H1 (cell line): ENCODE data around the gene UCP2. TPM values are rescaled to one million over a fixed set of nuclear protein-coding genes. Genes with fewer than 3 reads are reported as not detected.

Experiments used
- CTCF ChIA-PET: fragments of 300-600 bp; sonication (Branson Sonifier 250); formaldehyde crosslinking; loops from one replicate; lab custom pipeline; 2021; ENCODE audit not compliant: partially characterized antibody; lab: Charles Lee
- POLR2A ChIA-PET: fragments of 300-600 bp; sonication (Branson Sonifier 250); formaldehyde crosslinking; loops from one replicate; lab custom pipeline; 2021; ENCODE audit warnings: inconsistent platforms; ENCODE audit not compliant: partially characterized antibody; lab: Charles Lee
- DNase-seq, 2 experiments: peaks; one replicate each; pipeline versions ENCODE4 v3.0.0 to v3.0.0-alpha.2; 2010 to 2022; ENCODE audit warnings: low spot score in 2 of 2, low read depth in 1 of 2, mixed read lengths in 1 of 2
- FAIRE-seq: peaks from 2 replicates; lab custom pipeline; 2011; peaks lifted over from hg19 to GRCh38; lab: Jason Lieb, UNC
- H2AFZ ChIP-seq: 2 replicates; pipeline ENCODE4 v1.8.1; 2012; ENCODE audit warnings: low read length, inconsistent platforms
- H2AK5ac ChIP-seq: 2 replicates; pipeline ENCODE4 v1.6.1; 2013; ENCODE audit warnings: low read depth, low read length
- H2BK120ac ChIP-seq: replicated peaks from 2 replicates; pipeline ENCODE3; 2013; ENCODE audit warnings: low read depth, low read length, inconsistent platforms
- H2BK12ac ChIP-seq: 2 replicates; pipeline ENCODE4 v1.6.1; 2013; ENCODE audit warnings: low read depth, low read length
- H2BK15ac ChIP-seq: 2 replicates; pipeline ENCODE4 v1.6.1; 2013; ENCODE audit warnings: low read length
- H2BK20ac ChIP-seq: 2 replicates; pipeline ENCODE4 v1.6.1; 2013; ENCODE audit warnings: low read length
- H2BK5ac ChIP-seq: 2 replicates; pipeline ENCODE4 v1.6.1; 2013; ENCODE audit warnings: low read depth, low read length
- H3K14ac ChIP-seq: 2 replicates; pipeline ENCODE4 v1.6.1; 2013; ENCODE audit warnings: inconsistent platforms; ENCODE audit not compliant: insufficient read length
- H3K18ac ChIP-seq: 2 replicates; pipeline ENCODE4 v1.6.1; 2013; ENCODE audit warnings: low read length; ENCODE audit errors: extremely low read depth
- H3K23ac ChIP-seq: 2 replicates; pipeline ENCODE4 v1.6.1; 2013; ENCODE audit warnings: inconsistent platforms; ENCODE audit not compliant: insufficient read length
- H3K23me2 ChIP-seq: 2 replicates; pipeline ENCODE4 v1.6.1; 2013; ENCODE audit warnings: low read depth, low read length
- H3K27ac ChIP-seq: 2 replicates; pipeline ENCODE4 v1.6.1; 2011; ENCODE audit warnings: low read depth, low read length, inconsistent platforms
- H3K27me3 ChIP-seq, 4 experiments: replicated peaks in 1 of 4; 1 replicate in 1 of 4; 2 replicates in 3 of 4; pipeline versions ENCODE4 v1.6.1 to v1.8.1; 2011 to 2013; ENCODE audit warnings: low read length in 3 of 4, mild to moderate bottlenecking in 3 of 4, inconsistent platforms in 2 of 4, mixed read lengths in 2 of 4, moderate library complexity in 1 of 4; ENCODE audit not compliant: control insufficient read depth in 3 of 4, insufficient read depth in 3 of 4; ENCODE audit errors: extremely low read depth in 1 of 4
- H3K36me3 ChIP-seq, 4 experiments: 2 replicates each; pipeline versions ENCODE4 v1.6.1 to v1.8.1; 2011 to 2013; ENCODE audit warnings: mild to moderate bottlenecking in 4 of 4, low read length in 3 of 4, moderate library complexity in 2 of 4, control low read depth in 1 of 4, inconsistent platforms in 1 of 4; ENCODE audit not compliant: insufficient read depth in 4 of 4, control insufficient read depth in 2 of 4
- H3K4ac ChIP-seq: replicated peaks from 2 replicates; pipeline ENCODE3; 2013; ENCODE audit warnings: low read length, low read depth, mixed read lengths, inconsistent platforms; ENCODE audit not compliant: insufficient read length
- H3K4me1 ChIP-seq, 4 experiments: replicated peaks in 1 of 4; 1 replicate in 1 of 4; 2 replicates in 3 of 4; pipeline versions ENCODE4 v1.6.1 to v1.8.1; 2011 to 2013; ENCODE audit warnings: low read length in 3 of 4, inconsistent platforms in 2 of 4, mixed read lengths in 1 of 4; ENCODE audit not compliant: insufficient read depth in 4 of 4, control insufficient read depth in 3 of 4
- H3K4me2 ChIP-seq, 2 experiments: 2 replicates each; pipeline versions ENCODE4 v1.6.1 to v1.8.1; 2011 to 2013; ENCODE audit warnings: low read depth in 2 of 2, low read length in 2 of 2, control low read depth in 1 of 2, inconsistent platforms in 1 of 2, mild to moderate bottlenecking in 1 of 2; ENCODE audit not compliant: insufficient read depth in 1 of 2
- H3K4me3 ChIP-seq, 4 experiments: fragments of 200-600, 300-600 bp in 1 of 4; sonication (generic), shearing (Covaris generic), sonication (Bioruptor Twin) in 1 of 4; 2 replicates each; pipeline versions ENCODE4 v1.5.1 to v1.8.1; 2011 to 2016; ENCODE audit warnings: low read length in 4 of 4, low read depth in 3 of 4, control low read depth in 2 of 4, inconsistent platforms in 2 of 4, mild to moderate bottlenecking in 2 of 4, mixed read lengths in 1 of 4, moderate library complexity in 1 of 4; ENCODE audit not compliant: insufficient read depth in 2 of 4; ENCODE audit errors: extremely low read depth in 1 of 4
- H3K56ac ChIP-seq: replicated peaks from 2 replicates; pipeline ENCODE3; 2013; ENCODE audit warnings: low read depth, mild to moderate bottlenecking, mixed read lengths, low read length, inconsistent platforms; ENCODE audit not compliant: insufficient read length
- H3K79me1 ChIP-seq: 2 replicates; pipeline ENCODE4 v1.6.1; 2013; ENCODE audit warnings: low read depth, low read length, control low read depth
- H3K79me2 ChIP-seq, 2 experiments: 2 replicates each; pipeline versions ENCODE4 v1.6.1 to v1.8.1; 2012 to 2013; ENCODE audit warnings: low read length in 2 of 2, mild to moderate bottlenecking in 2 of 2, inconsistent platforms in 1 of 2; ENCODE audit not compliant: insufficient read depth in 2 of 2, control insufficient read depth in 1 of 2
- H3K9ac ChIP-seq, 4 experiments: replicated peaks in 1 of 4; 1 replicate in 1 of 4; 2 replicates in 3 of 4; pipeline versions ENCODE4 v1.6.1 to v1.8.1; 2011 to 2013; ENCODE audit warnings: low read depth in 3 of 4, low read length in 3 of 4, control low read depth in 2 of 4, mild to moderate bottlenecking in 2 of 4, moderate library complexity in 2 of 4, inconsistent platforms in 1 of 4; ENCODE audit errors: extremely low read depth in 1 of 4
- H3K9me3 ChIP-seq, 2 experiments: 2 replicates each; pipeline versions ENCODE4 v1.6.1 to v1.8.1; 2012 to 2013; ENCODE audit warnings: mild to moderate bottlenecking in 2 of 2, moderate library complexity in 2 of 2, control low read depth in 1 of 2, inconsistent platforms in 1 of 2, low read depth in 1 of 2, low read length in 1 of 2, mixed read lengths in 1 of 2; ENCODE audit not compliant: insufficient read depth in 2 of 2
- H4K20me1 ChIP-seq, 2 experiments: replicated peaks in 1 of 2; 2 replicates each; pipeline versions ENCODE3 to v1.8.1; 2011 to 2013; ENCODE audit warnings: inconsistent platforms in 2 of 2, low read length in 2 of 2, mild to moderate bottlenecking in 1 of 2; ENCODE audit not compliant: insufficient read depth in 2 of 2, control insufficient read depth in 1 of 2
- H4K5ac ChIP-seq: 2 replicates; pipeline ENCODE4 v1.6.1; 2013; ENCODE audit warnings: low read length, low read depth, mixed read lengths, inconsistent platforms; ENCODE audit not compliant: insufficient read length
- H4K8ac ChIP-seq: 2 replicates; pipeline ENCODE4 v1.8.0; 2013; ENCODE audit warnings: mild to moderate bottlenecking, moderate library complexity, low read length, inconsistent platforms; ENCODE audit not compliant: insufficient read depth; ENCODE audit errors: extremely low read depth
- H4K91ac ChIP-seq: replicated peaks from 2 replicates; pipeline ENCODE3; 2013; ENCODE audit warnings: low read length, mixed read lengths, inconsistent platforms; ENCODE audit not compliant: insufficient read length
- EP300 ChIP-seq, 2 experiments: IDR thresholded peaks; 1 replicate in 1 of 2; 2 replicates in 1 of 2; pipeline ENCODE4 v1.6.1; 2011 to 2012; ENCODE audit warnings: low read depth in 2 of 2, low read length in 2 of 2, mild to moderate bottlenecking in 2 of 2, borderline replicate concordance in 1 of 2, inconsistent platforms in 1 of 2, moderate library complexity in 1 of 2
- EZH2 ChIP-seq: fragments of 200-600 bp; sonication (generic); IDR thresholded peaks from 2 replicates; pipeline ENCODE4 v1.7.1; 2012; ENCODE audit warnings: low read depth, mild to moderate bottlenecking, moderate library complexity, low read length, inconsistent platforms; ENCODE audit not compliant: severe bottlenecking
- GTF2F1 ChIP-seq: IDR thresholded peaks from 2 replicates; pipeline ENCODE4 v1.6.1; 2012; ENCODE audit warnings: low read depth, low read length, improper control_type of control experiment, borderline replicate concordance
- KDM1A ChIP-seq: fragments of 200-600, 300-600 bp; sonication (generic); IDR thresholded peaks from 2 replicates; pipeline ENCODE4 v1.7.1; 2016; ENCODE audit warnings: mild to moderate bottlenecking, low read length, borderline replicate concordance
- NANOG ChIP-seq: IDR thresholded peaks from 2 replicates; pipeline ENCODE4 v1.6.1; 2011; ENCODE audit warnings: low read length, low read depth, mild to moderate bottlenecking, inconsistent platforms; ENCODE audit not compliant: insufficient read depth, poor library complexity, severe bottlenecking
- POLR2A ChIP-seq, 2 experiments: IDR thresholded peaks; 1 replicate in 1 of 2; 2 replicates in 1 of 2; pipeline ENCODE4 v1.6.1; 2011; ENCODE audit warnings: low read depth in 2 of 2, low read length in 2 of 2, mild to moderate bottlenecking in 2 of 2; ENCODE audit errors: control extremely low read depth in 1 of 2
- RAD21 ChIP-seq, 2 experiments: IDR thresholded peaks in 1 of 2; conservative IDR thresholded peaks in 1 of 2; 2 replicates each; pipeline ENCODE4 v1.6.1; 2011; ENCODE audit warnings: low read depth in 2 of 2, low read length in 2 of 2, improper control_type of control experiment in 1 of 2, inconsistent platforms in 1 of 2, mild to moderate bottlenecking in 1 of 2, moderate library complexity in 1 of 2
- RFX5 ChIP-seq: IDR thresholded peaks from 2 replicates; pipeline ENCODE4 v1.6.1; 2011; ENCODE audit warnings: low read depth, low read length, improper control_type of control experiment, borderline replicate concordance
- SP1 ChIP-seq: IDR thresholded peaks from 2 replicates; pipeline ENCODE4 v1.6.1; 2011; ENCODE audit warnings: low read depth, low read length
- TAF7 ChIP-seq: optimal IDR thresholded peaks from 2 replicates; pipeline ENCODE3; 2011; ENCODE audit warnings: low read depth, mild to moderate bottlenecking, inconsistent platforms, low read length, moderate library complexity, borderline replicate concordance
- ZNF274 ChIP-seq: IDR thresholded peaks from 2 replicates; pipeline ENCODE4 v1.7.0; 2012; ENCODE audit warnings: low read length, borderline replicate concordance; ENCODE audit errors: extremely low read depth
- WGBS, 2 experiments: shearing (Covaris generic) in 1 of 2; methylation state at CpG; one replicate each; pipeline versions ENCODE4 v1.1.6 to v1.1.7; 2013 to 2015; ENCODE audit warnings: low lambda C conversion rate in 2 of 2, mixed read lengths in 2 of 2, inconsistent platforms in 1 of 2, low coverage in 1 of 2, missing lambda C conversion rate in 1 of 2; ENCODE audit not compliant: insufficient replicate concordance in 2 of 2, insufficient coverage in 1 of 2, insufficient read length in 1 of 2; ENCODE audit errors: extremely low coverage in 1 of 2, missing lambda C conversion rate in 1 of 2; 5-methylcytosine and 5-hydroxymethylcytosine counted together
- polyA plus RNA-seq, 7 experiments: library from polyadenylated mRNA; depleted of rRNA in 3 of 7; stranded (reverse) in 5 of 7; unstranded in 2 of 7; fragments of >200 nt in 5 of 7; fragments of 200-250 nt in 2 of 7; gene quantifications; 1 replicate in 5 of 7; 2 replicates in 1 of 7; 4 replicates in 1 of 7; pipeline versions ENCODE4 v1.2.1 to v1.2.3, GENCODE V29; 2011 to 2013; ENCODE audit warnings: missing spikeins in 2 of 7, mixed read lengths in 2 of 7
- total RNA-seq: library from RNA; stranded (reverse); fragmentation: NEBNext Ultra II Directional; extraction: Animal tissue kit (Norgen Biotek cat#: 25700); gene quantifications from 2 replicates; pipeline ENCODE4 v1.2.1, GENCODE V29; 2021

UCP2 gene
- total and polyA plus RNA-seq, 2 of the 8 experiments (the other 6 are each of a cell fraction or from before 2014, with no cell fraction given) = 46.2 to 55.2 TPM

DNA sequence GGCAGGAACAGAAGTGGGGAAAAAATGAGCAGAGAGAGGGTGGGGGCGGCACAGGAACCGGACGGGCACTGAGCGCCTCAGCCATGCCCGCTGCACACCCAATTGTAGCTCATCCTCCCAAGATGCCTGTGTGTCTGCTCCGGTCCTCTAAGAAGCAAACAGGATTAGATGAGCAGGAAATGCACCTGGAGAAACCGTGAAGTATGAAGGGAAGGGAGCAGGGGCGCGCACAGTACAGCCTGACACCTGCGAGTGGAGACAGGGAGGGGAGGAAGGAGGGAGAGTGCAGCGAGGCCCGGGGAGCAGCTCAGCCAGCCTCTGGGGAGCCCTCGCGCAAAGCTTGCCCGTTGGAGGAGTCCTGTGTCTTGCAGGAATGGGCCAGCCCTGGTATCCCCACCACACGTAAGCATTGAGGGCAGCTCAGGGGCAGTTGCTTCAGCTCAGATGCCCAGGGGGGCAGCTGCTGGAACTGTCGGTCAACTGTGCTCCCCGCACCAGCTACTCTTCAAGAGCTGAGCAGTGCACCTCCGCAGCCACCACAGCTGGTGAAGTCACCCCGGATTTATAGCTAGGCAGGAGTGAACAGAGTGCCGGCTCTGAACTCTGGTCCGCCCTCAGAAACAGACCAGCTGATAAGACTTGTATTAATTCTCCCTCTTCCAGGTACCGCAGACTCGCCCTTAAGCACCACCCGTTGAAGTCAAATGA lies 24.8 kb downstream of the UCP2 start:
- H2BK5ac ChIP-seq = no peak overlapping the region
- no peak overlapping the region for H3K9ac ChIP-seq
- 89% methylated on average over 25 of the region's 25 CpGs; no CpG with 5 or more reads in 1 of the 2 experiments for WGBS, 2 experiments
- H3K23ac ChIP-seq = no peak overlapping the region
- no peaks in the 10 kb centered on the region for H3K27me3 ChIP-seq
- H3K79me2 ChIP-seq = no peaks in the 10 kb centered on the region
- no peak overlapping the region for H3K18ac ChIP-seq
- ChIA-PET POLR2A (interaction anchor here (0.6 to 2.6 kb wide), 7 partner anchors 9 to 170 kb away, joined by 3 to 13 read pairs (median 4); partner anchors contain the start of gene MRPL48), CTCF (interaction anchor here (1.0 to 2.6 kb wide), 7 partner anchors 9 to 297 kb away, joined by 3 to 8 read pairs (median 4); no protein-coding TSS in a partner anchor)
- no peak overlapping the region for H2AFZ ChIP-seq
- H3K4ac ChIP-seq = no peak overlapping the region
- H3K56ac ChIP-seq = no peak overlapping the region
- H3K79me1 ChIP-seq = peaks cover 4% of the 10 kb centered on the region; the same call in 1 of the 2 replicates
- H3K4me3 ChIP-seq = peak overlapping the region in 1 of 4 experiments; percentile 3; a peak in 1 of 8 replicates
- H4K8ac ChIP-seq = no peak overlapping the region
- H4K20me1 ChIP-seq = no peaks in the 10 kb centered on the region
- no peak overlapping the region for H3K14ac ChIP-seq
- no peak overlapping the region for H3K27ac ChIP-seq
- FAIRE-seq (no peak), DNase-seq (no peak)
- no peak overlapping the region for H4K5ac ChIP-seq
- H2BK15ac ChIP-seq = no peak overlapping the region
- H3K23me2 ChIP-seq = no peaks in the 10 kb centered on the region; the same call in 1 of the 2 replicates
- no peaks in the 10 kb centered on the region for H3K9me3 ChIP-seq
- no peak overlapping the region for H2BK20ac ChIP-seq
- no peak overlapping the region for H4K91ac ChIP-seq
- no peak overlapping the region for H2AK5ac ChIP-seq
- no peaks in the 10 kb centered on the region; a peak in 1 of 7 replicates for H3K4me1 ChIP-seq
- peak overlapping the region in 1 of 2 experiments; percentile 38; a peak in 1 of 4 replicates for H3K4me2 ChIP-seq
- no peak overlapping the region for H2BK12ac ChIP-seq
- no peak overlapping the region for H2BK120ac ChIP-seq
- no peaks in the 10 kb centered on the region for H3K36me3 ChIP-seq
- TF ChIP-seq EP300 (IDR thresholded peaks at IDR 0.05; ENCODE audit: borderline replicate concordance in 1 of 2, low read depth in 2 of 2, low read length in 2 of 2) = no peak
- TF ChIP-seq KDM1A = no peak
- no peak for TF ChIP-seq SP1
- TF ChIP-seq TAF7 = no peak
- TF ChIP-seq NANOG = no peak
- no peak for TF ChIP-seq ZNF274
- no peak for TF ChIP-seq POLR2A (IDR thresholded peaks at IDR 0.05; ENCODE audit: control extremely low read depth in 1 of 2, low read depth in 2 of 2, low read length in 2 of 2)
- TF ChIP-seq RAD21 (IDR thresholded peaks at IDR 0.05 in 1 of 2, conservative IDR thresholded peaks at IDR 0.05 in 1 of 2; ENCODE audit: low read depth in 2 of 2, low read length in 2 of 2) = no peak
- no peak for TF ChIP-seq GTF2F1
- no peak for TF ChIP-seq RFX5
- no peak for TF ChIP-seq EZH2
